ENCODE data around the gene CDH12.

CDH12 gene

DNA sequence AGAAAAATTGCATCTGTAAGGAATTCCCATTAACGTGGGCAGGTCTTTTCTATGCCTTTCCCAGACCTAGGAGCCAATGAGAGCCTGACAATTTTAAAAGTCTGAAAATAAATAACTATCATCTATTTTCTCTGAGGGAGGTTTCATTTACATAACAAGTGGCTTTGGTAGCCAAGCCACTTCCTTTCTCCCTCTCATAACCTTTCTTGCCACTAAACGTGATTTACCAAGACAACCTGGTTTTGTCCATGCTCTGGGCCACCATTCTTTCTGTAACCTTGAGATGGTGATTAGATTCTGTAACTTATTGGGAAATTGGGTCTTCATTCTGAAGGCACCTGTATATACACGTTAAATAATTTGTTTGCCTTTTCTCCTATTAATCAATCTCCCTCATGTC is 1046.9 kb downstream of the CDH12 start:
- DNase-seq: no peak

DNA sequence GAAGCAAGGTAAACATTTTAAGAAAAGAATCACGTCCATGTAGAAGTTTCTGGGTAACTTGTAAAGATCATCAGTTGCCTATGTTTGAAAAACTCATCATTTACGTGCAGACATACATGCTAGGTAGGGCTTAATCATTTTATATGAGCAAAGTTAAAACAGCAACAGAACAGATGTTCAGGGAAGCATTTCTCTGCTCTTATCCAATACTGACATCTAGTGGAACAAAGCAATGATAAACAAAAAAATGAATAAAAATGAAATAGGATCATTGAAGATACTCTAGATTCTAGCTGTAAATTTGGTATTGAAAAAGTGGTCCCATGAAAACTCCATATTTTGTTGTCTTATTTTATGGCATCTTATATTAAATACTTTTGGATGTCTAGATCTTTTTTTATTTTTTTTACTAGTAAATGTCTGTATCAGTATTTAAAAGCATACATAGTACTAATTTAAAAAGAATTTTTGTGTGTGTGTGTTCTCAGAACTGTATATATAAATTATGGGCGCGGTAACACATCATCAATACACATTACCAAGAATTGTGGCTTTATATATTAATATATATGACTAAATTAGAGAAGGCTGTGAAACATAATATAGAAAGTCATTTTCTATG is 1050.2 kb downstream of the CDH12 start:
- no peak for DNase-seq

DNA sequence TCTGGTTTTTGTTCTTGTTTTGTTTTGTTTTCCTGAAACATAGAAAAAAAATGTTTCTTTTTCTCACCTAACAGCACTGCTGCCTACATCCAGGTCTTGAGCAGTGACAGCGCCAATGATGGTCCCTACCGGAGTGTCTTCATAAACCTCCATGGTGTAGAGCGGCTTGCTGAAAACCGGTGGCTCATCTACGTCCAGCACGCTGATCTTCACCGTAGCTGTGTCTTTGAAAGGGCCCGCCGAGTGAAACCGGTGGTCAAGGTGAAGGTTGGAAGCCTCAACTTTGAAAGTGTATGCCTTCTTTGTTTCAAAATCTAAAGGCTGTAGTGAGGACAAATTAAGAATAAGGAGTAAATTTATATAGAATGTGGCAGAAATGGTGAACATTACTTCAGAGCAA is 1051.0 kb downstream of the CDH12 start:
- no peak for DNase-seq

DNA sequence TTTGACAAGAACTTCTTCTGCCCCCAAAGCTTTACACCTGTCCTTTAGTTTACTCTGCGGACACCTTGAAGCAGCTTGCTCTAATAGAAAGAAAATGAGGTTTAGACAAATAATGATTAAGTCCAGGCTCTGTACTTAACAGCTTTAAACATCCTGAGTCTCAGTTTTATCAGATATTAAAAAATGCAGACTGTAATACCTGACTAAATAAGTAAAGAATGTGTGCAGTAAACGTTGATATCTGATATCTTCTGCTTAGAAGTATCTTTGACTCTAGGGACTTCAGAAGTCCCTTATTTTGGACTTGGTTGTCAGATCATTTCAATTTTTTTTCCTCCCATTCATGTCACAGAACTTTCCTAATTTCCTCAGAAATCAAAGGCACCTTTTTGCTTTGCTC is 1060.4 kb downstream of the CDH12 start:
- DNase-seq: no peak

DNA sequence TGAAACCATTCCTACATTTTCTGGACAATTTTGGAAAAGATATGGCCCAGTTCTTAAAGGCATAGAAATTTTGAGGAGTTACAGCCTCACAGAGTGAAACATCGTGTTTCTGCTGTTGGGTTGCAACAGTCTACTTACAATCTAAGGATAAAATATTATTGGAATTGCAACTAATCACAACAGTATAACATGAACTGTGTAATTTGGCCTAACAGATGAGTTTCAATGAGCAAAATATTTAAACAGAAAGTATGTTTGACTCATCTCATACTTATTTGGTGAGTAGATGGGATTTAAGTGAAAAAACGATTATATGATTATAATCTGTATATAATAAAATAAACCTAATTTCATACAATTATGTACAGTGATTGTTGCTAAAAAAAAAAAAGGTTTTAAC is 1061.8 kb downstream of the CDH12 start:
- DNase-seq: no peak

DNA sequence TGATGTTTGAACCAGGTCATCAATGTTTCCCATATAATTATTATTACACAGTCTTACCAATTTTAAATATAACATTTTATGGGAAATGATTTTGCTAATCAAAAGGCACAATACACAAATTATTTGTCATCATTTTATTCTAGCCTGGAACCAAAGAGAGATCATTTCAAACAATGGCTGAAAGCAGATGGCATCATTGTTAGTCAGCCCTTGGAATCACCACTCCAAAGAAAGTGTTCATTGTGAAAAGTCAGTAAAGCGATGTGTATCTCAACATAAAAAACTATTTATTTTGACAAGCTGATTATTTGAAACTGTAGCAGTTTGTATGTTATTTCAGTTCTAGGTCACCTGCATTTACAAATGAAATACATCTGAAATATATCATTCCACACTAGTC is 1068.7 kb downstream of the CDH12 start:
- DNase-seq: no peak

DNA sequence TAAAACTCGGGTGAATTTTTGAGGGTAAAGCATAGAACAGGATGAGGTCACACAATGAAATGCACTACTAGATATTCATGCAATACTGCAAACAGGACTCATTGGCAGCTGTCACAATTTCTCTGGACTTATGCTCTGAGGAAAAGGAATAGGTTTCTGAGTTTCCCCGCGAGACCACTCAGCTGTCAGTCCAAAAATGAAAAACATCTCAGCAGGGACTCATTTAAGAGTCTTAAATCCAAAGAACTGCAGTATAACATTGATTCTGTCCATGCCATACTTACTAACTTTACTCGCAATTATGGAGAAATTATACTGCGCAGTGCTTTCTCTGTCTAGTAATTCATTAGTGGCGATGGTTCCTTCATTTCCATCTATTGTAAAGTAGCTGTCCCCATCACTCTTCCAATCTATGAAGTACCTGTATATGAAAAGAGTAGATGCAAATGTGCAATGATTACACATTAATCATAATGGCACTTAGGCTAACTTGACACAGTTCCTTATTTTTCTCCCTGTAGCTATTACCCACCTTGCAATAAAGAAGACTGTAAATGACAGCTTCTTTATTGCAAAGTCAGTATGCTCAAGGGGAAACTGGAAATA is 1070.0 kb downstream of the CDH12 start:
- no peak for DNase-seq

DNA sequence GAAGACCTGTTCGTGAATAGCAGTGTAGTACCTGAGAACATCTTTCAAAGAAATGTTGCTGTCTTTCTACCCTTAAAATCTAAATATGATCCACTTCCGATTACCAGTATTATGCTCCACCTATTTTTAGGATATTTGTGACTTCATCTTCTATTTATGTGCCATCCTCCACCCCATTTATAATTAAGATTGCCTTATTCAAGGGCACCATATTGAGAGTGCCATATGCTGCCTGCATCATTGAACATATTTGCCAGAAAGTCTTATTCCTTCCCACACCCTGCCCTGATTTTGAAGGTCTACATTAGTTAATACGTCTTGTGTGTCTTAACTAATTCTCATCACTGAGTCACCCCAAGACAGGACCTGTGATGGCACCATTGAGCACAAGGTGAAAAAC is 1076.7 kb downstream of the CDH12 start:
- no peak for DNase-seq

DNA sequence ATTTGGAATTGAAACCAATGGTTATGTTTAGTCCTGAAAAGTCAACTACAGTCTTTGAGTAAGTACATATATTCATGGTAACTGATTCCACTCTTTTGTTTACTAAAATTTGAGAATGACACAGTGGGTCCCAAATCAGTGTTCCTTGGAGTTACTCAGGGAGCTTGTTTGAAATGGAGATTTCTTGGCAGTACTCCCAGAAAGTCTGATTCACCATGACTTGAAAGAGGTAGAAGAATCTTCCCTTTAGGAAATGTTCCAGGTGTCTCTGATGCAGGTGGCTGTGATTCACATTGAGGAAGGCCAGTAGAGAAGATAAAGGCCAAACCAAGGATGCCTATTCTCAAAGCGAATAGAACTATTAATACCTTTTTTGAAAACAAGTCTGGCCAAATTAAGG is 1078.3 kb downstream of the CDH12 start:
- no peak for DNase-seq

DNA sequence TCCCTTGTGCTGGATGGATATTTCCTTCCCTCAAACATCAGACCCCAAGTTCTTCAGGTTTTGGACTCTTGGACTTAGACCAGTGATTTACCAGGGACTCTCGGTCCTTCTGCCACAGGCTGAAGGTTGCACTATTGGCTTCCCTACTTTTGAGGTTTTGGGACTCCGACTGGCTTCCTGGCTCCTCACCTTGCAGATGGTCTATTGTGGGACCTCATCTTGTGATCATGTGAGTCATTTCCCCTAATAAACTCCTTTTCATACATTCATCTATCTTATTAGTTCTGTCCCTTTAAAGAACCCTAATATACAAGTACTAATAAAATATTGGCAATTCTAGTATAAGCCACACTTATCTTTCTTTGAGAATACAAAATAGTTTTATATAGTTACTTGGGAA is 1078.9 kb downstream of the CDH12 start:
- no peak for DNase-seq

DNA sequence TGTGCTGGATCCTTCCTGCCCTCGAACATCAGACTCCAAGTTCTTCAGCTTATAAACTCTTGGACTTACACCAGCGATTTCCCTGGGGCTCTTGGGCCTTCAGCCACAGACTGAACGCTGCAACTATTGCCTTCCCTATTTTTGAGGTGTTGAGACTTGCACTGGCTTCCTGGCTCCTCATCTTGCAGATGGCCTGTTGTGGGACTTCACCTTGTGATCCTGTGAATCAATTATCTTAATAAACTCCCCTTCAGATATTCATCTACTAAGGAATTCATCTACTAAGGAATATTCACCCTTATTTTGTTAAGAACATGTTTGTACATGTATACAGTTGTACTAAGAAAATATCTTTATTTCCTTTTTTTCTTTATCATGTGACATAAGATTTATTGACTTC is 1079.7 kb downstream of the CDH12 start:
- DNase-seq: no peak

DNA sequence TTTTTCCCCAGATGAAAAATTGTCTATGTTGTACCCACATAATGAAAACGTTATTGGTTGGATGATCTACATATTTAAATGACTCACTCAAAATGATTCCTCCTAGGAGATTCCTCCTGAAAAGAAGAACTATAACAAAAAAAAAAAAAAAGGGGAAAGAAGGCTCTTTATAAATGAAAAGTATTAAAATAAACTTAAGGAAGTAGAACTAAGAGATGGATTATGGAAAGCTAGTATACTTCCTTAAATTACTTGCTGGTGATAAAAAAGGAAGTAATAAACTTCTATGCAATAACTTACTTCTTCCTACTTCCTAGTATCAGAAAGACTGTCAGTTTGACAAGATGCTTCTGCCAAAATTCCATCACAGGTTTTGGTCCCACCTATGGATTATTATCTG is 1087.7 kb downstream of the CDH12 start:
- no peak for DNase-seq

DNA sequence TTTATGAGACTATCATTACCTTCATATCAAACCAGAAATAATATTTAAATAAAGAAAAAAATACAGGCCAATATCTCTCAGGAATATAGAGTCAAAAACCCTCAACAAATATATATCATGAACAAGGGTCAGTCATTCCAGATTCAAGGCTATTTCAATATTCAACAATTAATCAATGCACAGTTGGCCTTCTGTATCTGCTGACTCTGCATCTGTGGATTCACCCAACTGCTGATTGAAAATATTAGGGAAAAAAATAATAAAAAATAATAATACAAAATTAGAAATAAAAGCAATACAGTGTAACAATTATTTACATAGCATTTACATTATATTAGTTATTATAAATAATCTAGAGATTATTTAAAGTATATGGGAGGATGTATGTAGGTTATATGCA is 1114.0 kb downstream of the CDH12 start:
- no peak for DNase-seq

DNA sequence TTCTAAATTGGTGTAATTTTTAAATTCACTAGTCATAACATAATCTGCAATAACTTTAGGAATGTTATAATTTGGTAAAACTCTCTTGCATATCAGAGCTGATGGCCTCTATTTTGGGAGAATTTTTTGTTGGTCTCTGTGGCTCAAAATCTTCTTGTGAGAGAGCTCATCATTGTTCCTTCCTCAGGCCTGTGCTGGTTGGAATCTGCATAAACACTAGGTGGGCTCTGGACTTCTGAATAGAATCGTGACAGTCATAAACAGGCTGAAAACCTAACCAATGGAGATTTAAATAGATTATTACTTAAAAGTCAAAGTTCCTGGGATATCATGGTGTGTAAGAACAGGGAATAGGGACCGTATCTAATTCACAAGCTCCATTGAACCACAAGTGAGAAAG is 1129.6 kb downstream of the CDH12 start:
- no peak for DNase-seq

DNA sequence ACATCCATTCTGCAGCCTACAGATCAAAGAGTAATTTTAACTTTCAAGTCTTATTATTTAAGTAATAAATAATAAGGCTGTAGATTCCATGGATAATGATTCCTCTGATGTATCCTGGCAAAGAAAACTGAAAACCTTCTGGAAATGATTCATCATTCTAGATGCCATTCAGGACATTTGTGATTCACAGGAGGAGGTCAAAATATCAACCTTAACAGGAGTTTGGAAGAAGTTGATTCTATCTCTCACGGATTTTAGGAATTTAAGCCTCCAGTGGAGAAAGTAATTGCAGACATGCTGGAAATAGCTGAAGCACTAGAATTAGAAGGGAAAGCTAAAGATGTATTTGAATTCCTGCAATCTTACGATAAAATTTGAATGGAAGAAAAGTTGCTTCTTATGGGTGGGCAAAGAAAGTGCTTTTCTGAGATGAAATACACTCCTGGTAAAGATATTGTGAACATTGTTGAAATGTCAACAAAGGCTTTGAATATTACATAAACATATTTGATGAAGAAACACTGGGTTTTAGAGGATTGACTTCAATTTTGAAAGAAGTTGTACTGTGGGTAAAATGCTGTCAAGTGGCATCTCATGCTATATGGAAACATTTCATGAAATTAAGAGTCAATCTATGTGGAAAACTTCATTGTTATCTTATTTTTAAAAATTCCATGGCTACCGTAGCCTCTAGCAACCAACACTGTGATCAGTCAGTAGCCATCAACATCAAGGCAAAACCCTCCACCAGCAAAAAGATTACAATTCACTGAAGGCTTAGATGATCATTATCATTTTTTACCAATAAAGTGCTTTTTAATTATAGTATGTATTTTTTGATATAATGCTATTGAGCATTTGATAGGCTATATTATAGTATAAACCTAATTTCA is 1141.0 kb downstream of the CDH12 start:
- no peak for DNase-seq

DNA sequence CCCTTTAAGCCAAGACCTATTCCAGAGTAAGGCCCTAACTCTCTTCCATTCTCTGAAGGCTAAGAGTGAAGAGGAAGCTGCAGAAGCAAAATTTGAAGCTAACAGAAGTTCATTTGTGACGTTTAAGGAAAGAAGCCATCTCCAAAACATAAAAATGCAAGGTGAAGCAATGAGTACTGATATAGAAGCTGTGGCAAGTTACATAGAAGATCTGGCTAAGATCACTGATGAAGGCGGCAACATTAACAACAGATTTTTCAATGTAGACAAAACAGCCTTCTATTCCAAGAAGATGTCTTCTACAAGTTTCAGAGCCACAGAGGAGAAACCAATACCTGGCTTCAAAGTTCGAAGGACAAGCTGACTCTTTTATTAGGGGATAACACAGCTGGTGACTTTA is 1143.4 kb downstream of the CDH12 start:
- DNase-seq: no peak

DNA sequence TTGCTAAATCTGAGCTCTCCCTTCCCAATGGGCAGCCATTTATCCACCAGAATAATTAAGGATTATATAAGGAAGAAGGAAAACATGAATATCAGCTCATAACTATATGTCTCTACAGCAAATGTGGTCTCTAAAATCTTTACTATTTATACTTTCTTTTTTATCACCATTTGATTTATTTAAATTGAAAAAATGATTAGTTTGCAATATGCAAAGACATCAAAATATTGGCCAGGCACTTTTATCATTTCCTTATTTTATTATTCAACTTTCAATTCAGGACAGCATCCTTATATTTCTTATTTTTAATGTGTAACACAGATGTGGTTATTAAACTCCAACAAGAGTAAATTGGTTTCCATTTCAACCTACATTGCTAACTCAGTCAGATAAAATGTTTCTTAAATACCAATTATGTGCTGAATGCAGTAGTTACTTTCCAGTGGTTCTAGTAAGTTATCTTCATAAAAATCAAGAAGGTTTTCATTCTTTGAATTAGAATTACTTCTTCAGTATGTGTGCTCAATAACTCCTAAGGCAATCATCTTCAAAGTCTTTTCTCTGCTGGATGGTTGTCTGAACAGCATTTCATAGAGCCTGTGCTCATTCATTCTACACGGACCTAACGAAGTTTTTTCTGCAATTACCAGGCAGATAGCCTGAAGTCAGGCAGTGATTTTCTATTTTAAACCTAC is 1148.0 kb downstream of the CDH12 start:
- DNase-seq: no peak

DNA sequence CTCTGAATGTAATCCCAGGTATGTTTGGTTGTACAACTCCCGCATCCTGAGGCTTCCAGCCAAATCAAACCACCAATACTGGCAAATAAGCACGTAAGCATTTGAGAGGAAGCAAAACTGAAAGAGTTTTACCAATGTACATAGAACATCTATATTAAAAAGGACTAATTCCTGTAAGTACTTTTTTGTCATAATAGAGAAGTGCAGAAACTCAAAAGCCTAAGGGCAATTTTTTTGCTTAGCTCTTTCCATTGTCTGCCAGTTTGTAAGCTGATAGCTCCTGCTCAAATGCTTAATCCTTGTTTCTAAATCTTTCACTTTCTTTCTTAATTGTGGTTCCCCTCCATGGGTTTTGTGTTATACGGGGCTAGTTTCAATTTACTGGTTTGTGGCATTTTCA is 1151.8 kb downstream of the CDH12 start:
- DNase-seq: no peak

All from activated CD4-positive, alpha-beta T cell treated with anti-CD3 and anti-CD28 coated beads for 4 hours (primary cell).